GM10266 (cell line): ENCODE data around the gene SLC35B3.
"Not testable (repeated sequence)": the region's sequence is repeated elsewhere in the genome, so short reads cannot be mapped to it uniquely, and the experiment has no call there.

Source experiments
- DNase-seq: peaks from one replicate; pipeline ENCODE4 v3.0.0; 2012; ENCODE audit errors: extremely low spot score
- CTCF ChIP-seq: IDR thresholded peaks from 2 replicates; pipeline ENCODE4 v1.5.1; 2012; ENCODE audit warnings: mild to moderate bottlenecking, low read depth; ENCODE audit not compliant: control insufficient read depth, insufficient read depth; ENCODE audit errors: missing control alignments

SLC35B3 gene

GRCh38 chr6:8414844-8415243, 20.5 kb downstream of the SLC35B3 start:
- DNase-seq, result no peak
- no peak for TF ChIP-seq CTCF

GRCh38 chr6:8405946-8406345, 29.4 kb downstream of the SLC35B3 start:
- not testable (repeated sequence) for DNase-seq

- no peak for DNase-seq
- no peak for TF ChIP-seq CTCF
Observed at GRCh38 chr6:8402546-8402945, 32.8 kb downstream of the SLC35B3 start.

GRCh38 chr6:8400663-8401062, 34.7 kb downstream of the SLC35B3 start:
- DNase-seq, result no peak
- no peak for TF ChIP-seq CTCF

- DNase-seq, result no peak
- TF ChIP-seq CTCF, result no peak
Observed at GRCh38 chr6:8392569-8392968, 42.8 kb downstream of the SLC35B3 start.

GRCh38 chr6:8391934-8392333, 43.4 kb downstream of the SLC35B3 start:
- no peak for TF ChIP-seq CTCF

GRCh38 chr6:8389036-8389818, 46.1 kb downstream of the SLC35B3 start:
- no peak for DNase-seq
- no peak for TF ChIP-seq CTCF

More at GRCh38 chr6:8391934-8392333, 43.4 kb downstream of the SLC35B3 start:
- no peak for DNase-seq

- DNase-seq, result no peak
- no peak for TF ChIP-seq CTCF
Observed at GRCh38 chr6:8387942-8388437, 47.4 kb downstream of the SLC35B3 start.
